Transverse colon (tissue), 4 donors: ENCODE measurements around the gene DMBT1.

Experiments used
- CTCF ChIP-seq, 5 experiments: fragments of 200-600 bp in 3 of 5; fragments of 450-650 bp in 2 of 5; sonication (generic) in 3 of 5; IDR thresholded peaks; 1 replicate in 2 of 5; 2 replicates in 3 of 5; pipeline ENCODE4 v1.5.1; 2016 to 2017; ENCODE audit warnings: antibody characterized with exemption in 5 of 5, inconsistent platforms in 3 of 5, mild to moderate bottlenecking in 2 of 5, moderate library complexity in 1 of 5
- POLR2A ChIP-seq: fragments of 450-650 bp; IDR thresholded peaks from one replicate; pipeline ENCODE4 v1.6.1; 2016; ENCODE audit warnings: antibody characterized with exemption, mild to moderate bottlenecking, moderate library complexity
- POLR2AphosphoS5 ChIP-seq, 3 donors: sonication (generic); formaldehyde crosslinking; IDR thresholded peaks; one replicate each; pipeline ENCODE4 v1.6.1; 2016; ENCODE audit warnings: antibody characterized with exemption in 3 of 3

- TF ChIP-seq POLR2AphosphoS5 (IDR thresholded peaks at IDR 0.05) (no peak), POLR2A (no peak), CTCF (IDR thresholded peaks at IDR 0.05) (no peak)
Measured at GRCh38 chr10:122675278-122675677, 114.7 kb downstream of the DMBT1 start.
